ENCODE measurements around the gene ALOX15B.

The ALOX15B gene

GRCh38 chr17:8072341-8072728 lies 33.5 kb downstream of the ALOX15B start:
- H3K4me3 ChIP-seq (ENCODE audit: low read length): no peak overlapping the region
- no peak for DNase-seq (ENCODE audit: low read depth)
- no peak for TF ChIP-seq CTCF (conservative IDR thresholded peaks at IDR 0.05; ENCODE audit: low read depth, low read length)

GRCh38 chr17:8072729-8073461 lies 34.0 kb downstream of the ALOX15B start:
- TF ChIP-seq CTCF (conservative IDR thresholded peaks at IDR 0.05; ENCODE audit: low read depth, low read length): no peak
- DNase-seq (ENCODE audit: low read depth): no peak
- no peak overlapping the region for H3K4me3 ChIP-seq (ENCODE audit: low read length)

- TF ChIP-seq CTCF (conservative IDR thresholded peaks at IDR 0.05; ENCODE audit: low read depth, low read length): peak; percentile 94
- DNase-seq (ENCODE audit: low read depth): no peak
- no peak overlapping the region for H3K4me3 ChIP-seq (ENCODE audit: low read length)
Measured at GRCh38 chr17:8073627-8074484, 35.0 kb downstream of the ALOX15B start.

- DNase-seq (ENCODE audit: low read depth): no peak
- H3K4me3 ChIP-seq (ENCODE audit: low read length): no peak overlapping the region
- no peak for TF ChIP-seq CTCF (conservative IDR thresholded peaks at IDR 0.05; ENCODE audit: low read depth, low read length)
Measured at GRCh38 chr17:8074554-8074953, 35.7 kb downstream of the ALOX15B start.

- no peak overlapping the region for H3K4me3 ChIP-seq (ENCODE audit: low read length)
- DNase-seq (ENCODE audit: low read depth): no peak
- no peak for TF ChIP-seq CTCF (conservative IDR thresholded peaks at IDR 0.05; ENCODE audit: low read depth, low read length)
Measured at GRCh38 chr17:8075081-8075480, 36.2 kb downstream of the ALOX15B start.

GRCh38 chr17:8075574-8076342 lies 36.9 kb downstream of the ALOX15B start:
- TF ChIP-seq CTCF (conservative IDR thresholded peaks at IDR 0.05; ENCODE audit: low read depth, low read length): no peak
- no peak for DNase-seq (ENCODE audit: low read depth)
- no peak overlapping the region for H3K4me3 ChIP-seq (ENCODE audit: low read length)
